D721Med (cell line): ENCODE measurements around the gene HPGD.

Experiments
- DNase-seq: peaks from one replicate; pipeline ENCODE4 v3.0.0; 2011; ENCODE audit warnings: low spot score; ENCODE audit not compliant: insufficient read length
- FAIRE-seq: peaks from 2 replicates; lab custom pipeline; 2011; peaks lifted over from hg19 to GRCh38; lab: Jason Lieb, UNC
- CTCF ChIP-seq: IDR thresholded peaks from 2 replicates; pipeline ENCODE4 v1.5.1; 2012; ENCODE audit warnings: mild to moderate bottlenecking, control low read depth; ENCODE audit not compliant: insufficient read depth; ENCODE audit errors: missing control alignments

The HPGD gene

GRCh38 chr4:174517502-174518445 lies 4.5 kb downstream of the HPGD start:
- DNase-seq (no peak), FAIRE-seq (no peak)
- TF ChIP-seq CTCF = no peak

GRCh38 chr4:174516794-174517193 lies 5.5 kb downstream of the HPGD start:
- DNase-seq (no peak), FAIRE-seq (no peak)
- no peak for TF ChIP-seq CTCF

GRCh38 chr4:174516345-174516744 lies 5.9 kb downstream of the HPGD start:
- FAIRE-seq = no peak
- no peak for DNase-seq
- TF ChIP-seq CTCF = no peak

- DNase-seq (no peak), FAIRE-seq (no peak)
- TF ChIP-seq CTCF = no peak
These were observed 9.5 kb downstream of the HPGD start for GRCh38 chr4:174512745-174513144.

- no peak for TF ChIP-seq CTCF
- FAIRE-seq (no peak), DNase-seq (no peak)
These were observed 16.4 kb downstream of the HPGD start for GRCh38 chr4:174505892-174506291.

- no peak for DNase-seq
- no peak for TF ChIP-seq CTCF
- no peak for FAIRE-seq
These were observed 17.3 kb downstream of the HPGD start for GRCh38 chr4:174505007-174505406.

GRCh38 chr4:174503079-174503715 lies 19.1 kb downstream of the HPGD start:
- DNase-seq (no peak), FAIRE-seq (no peak)
- no peak for TF ChIP-seq CTCF
